Activated CD8-positive, alpha-beta T cell treated with anti-CD3 and anti-CD28 coated beads for 36 hours (primary cell): ENCODE results near the gene XPO4. TPM values are rescaled to one million over a fixed set of nuclear protein-coding genes. Genes with fewer than 3 reads are reported as not detected.

ENCODE experiments used
- ATAC-seq: fragments of 200-7000 bp; cut with Tn5 transposase; one replicate; pipeline ENCODE4 v1.10.0; 2021; ENCODE audit warnings: mild to moderate bottlenecking, moderate library complexity
- CTCF ChIA-PET: fragments of 350-600 bp; sonication (Branson Sonifier 250); formaldehyde crosslinking; loops from one replicate; lab custom pipeline; 2021; ENCODE audit warnings: antibody characterized with exemption; lab: Charles Lee
- POLR2A ChIA-PET: fragments of 350-600 bp; sonication (Branson Sonifier 250); formaldehyde crosslinking; loops from one replicate; lab custom pipeline; 2021; ENCODE audit warnings: antibody characterized with exemption; lab: Charles Lee
- DNase-seq: peaks from one replicate; pipeline ENCODE4 v3.0.0-alpha.2; 2020
- H3K27ac Mint-ChIP-seq: one replicate; pipeline ENCODE4 v1.8.0; 2021; ENCODE audit warnings: mild to moderate bottlenecking, mixed read lengths
- H3K27me3 Mint-ChIP-seq: one replicate; pipeline ENCODE4 v1.8.0; 2021; ENCODE audit warnings: mixed read lengths
- H3K36me3 Mint-ChIP-seq: one replicate; pipeline ENCODE4 v1.8.0; 2021; ENCODE audit warnings: low read depth, mixed read lengths
- H3K4me1 Mint-ChIP-seq: one replicate; pipeline ENCODE4 v1.8.0; 2021; ENCODE audit warnings: low read depth, mixed read lengths
- H3K4me3 Mint-ChIP-seq: one replicate; pipeline ENCODE4 v1.8.0; 2021; ENCODE audit warnings: mild to moderate bottlenecking, moderate library complexity, mixed read lengths
- H3K9me3 Mint-ChIP-seq: one replicate; pipeline ENCODE4 v1.8.0; 2021; ENCODE audit warnings: mixed read lengths
- CTCF ChIP-seq: fragments of 200-600 bp; IDR thresholded peaks from one replicate; pipeline ENCODE4 v1.8.0; 2022; ENCODE audit warnings: antibody characterized with exemption, mild to moderate bottlenecking
- intact Hi-C: fragments of 100-400 bp; cut with micrococcal nuclease; formaldehyde crosslinking; loops from one replicate; pipeline ENCODE4 v1.10.0; 2022
- total RNA-seq, 2 experiments: library from RNA; stranded (reverse); gene quantifications; one replicate each; pipeline ENCODE4 v1.2.3, GENCODE V29; 2021

Gene XPO4
- total RNA-seq, 2 experiments from 2014 or later = 26.6 to 28.0 TPM

GRCh38 chr13:20803180-20803965, 99.2 kb downstream of the XPO4 start:
- ChIA-PET POLR2A (no interaction called here), CTCF (no interaction called here)
- Mint-ChIP-seq H3K27me3 (no peaks in the 10 kb centered on the region), H3K4me1 (peaks cover 16% of the 10 kb centered on the region), H3K36me3 (peaks cover 23% of the 10 kb centered on the region), H3K27ac (peak overlapping the region; percentile 9), H3K4me3 (no peak overlapping the region), H3K9me3 (no peaks in the 10 kb centered on the region)
- TF ChIP-seq CTCF = no peak
- intact Hi-C loops = no loop called here
- DNase-seq = peak; percentile 4
- peak; percentile 56 for ATAC-seq

GRCh38 chr13:20801707-20802106, 100.8 kb downstream of the XPO4 start:
- intact Hi-C loops = no loop called here
- Mint-ChIP-seq H3K4me1 (peaks cover 27% of the 10 kb centered on the region), H3K27ac (peak overlapping the region; percentile 67), H3K27me3 (no peaks in the 10 kb centered on the region), H3K4me3 (no peak overlapping the region), H3K36me3 (peaks cover 31% of the 10 kb centered on the region), H3K9me3 (no peaks in the 10 kb centered on the region)
- no peak for ATAC-seq
- DNase-seq = no peak
- POLR2A ChIA-PET = no interaction called here
- no peak for TF ChIP-seq CTCF
- CTCF ChIA-PET = no interaction called here

GRCh38 chr13:20799726-20800416, 102.7 kb downstream of the XPO4 start:
- H3K27ac Mint-ChIP-seq = no peak overlapping the region
- H3K4me3 Mint-ChIP-seq = no peak overlapping the region
- peaks cover 28% of the 10 kb centered on the region for H3K4me1 Mint-ChIP-seq
- H3K27me3 Mint-ChIP-seq = no peaks in the 10 kb centered on the region
- POLR2A ChIA-PET = no interaction called here
- H3K36me3 Mint-ChIP-seq = peaks cover 36% of the 10 kb centered on the region
- intact Hi-C loops = no loop called here
- H3K9me3 Mint-ChIP-seq = no peaks in the 10 kb centered on the region
- no peak for TF ChIP-seq CTCF
- ATAC-seq (no peak), DNase-seq (no peak)
- CTCF ChIA-PET = no interaction called here

GRCh38 chr13:20798027-20798426, 104.5 kb downstream of the XPO4 start:
- H3K27ac Mint-ChIP-seq = no peak overlapping the region
- no peaks in the 10 kb centered on the region for H3K27me3 Mint-ChIP-seq
- no peak overlapping the region for H3K4me3 Mint-ChIP-seq
- intact Hi-C loops = no loop called here
- peaks cover 41% of the 10 kb centered on the region for H3K36me3 Mint-ChIP-seq
- H3K4me1 Mint-ChIP-seq = peaks cover 22% of the 10 kb centered on the region
- no peaks in the 10 kb centered on the region for H3K9me3 Mint-ChIP-seq
- ChIA-PET CTCF (interaction anchor here (1.0 kb wide), 1 partner anchor 307 kb away, joined by 3 read pairs; no protein-coding TSS in a partner anchor), POLR2A (no interaction called here)
- DNase-seq (no peak), ATAC-seq (no peak)
- no peak for TF ChIP-seq CTCF
